Common myeloid progenitor, CD34-positive (primary cell): Measurements from ENCODE around the gene PAPLN.

Source experiments
- CTCF ChIA-PET: fragments of 350-600 bp; sonication (Branson Sonifier 250); formaldehyde crosslinking; loops from one replicate; lab custom pipeline; 2021; ENCODE audit warnings: antibody characterized with exemption; lab: Charles Lee
- POLR2A ChIA-PET: fragments of 350-600 bp; sonication (Branson Sonifier 250); formaldehyde crosslinking; loops from one replicate; lab custom pipeline; 2021; ENCODE audit warnings: antibody characterized with exemption; lab: Charles Lee
- DNase-seq, 3 donors: peaks; one replicate each; pipeline versions ENCODE4 v3.0.0 to v3.0.0-alpha.2; 2013
- H3K27ac ChIP-seq, 2 experiments: 1 replicate in 1 of 2; 2 replicates in 1 of 2; pipeline ENCODE4 v1.7.0; 2013; ENCODE audit warnings: inconsistent platforms in 2 of 2, low read length in 2 of 2, mild to moderate bottlenecking in 2 of 2, low read depth in 1 of 2, moderate library complexity in 1 of 2; ENCODE audit not compliant: severe bottlenecking in 2 of 2, insufficient read depth in 1 of 2, poor library complexity in 1 of 2
- H3K27me3 ChIP-seq, 5 experiments: replicated peaks in 2 of 5; 1 replicate in 3 of 5; 2 replicates in 2 of 5; pipeline versions ENCODE4 v1.6.1 to v1.7.0; 2013; ENCODE audit warnings: low read length in 4 of 5, mild to moderate bottlenecking in 2 of 5, moderate library complexity in 2 of 5, inconsistent platforms in 1 of 5; ENCODE audit not compliant: insufficient read depth in 5 of 5, control insufficient read depth in 4 of 5
- H3K36me3 ChIP-seq, 4 experiments: 1 replicate in 2 of 4; 2 replicates in 2 of 4; pipeline versions ENCODE4 v1.6.1 to v1.7.0; 2013; ENCODE audit warnings: low read length in 3 of 4, control low read depth in 1 of 4, mild to moderate bottlenecking in 1 of 4; ENCODE audit not compliant: control insufficient read depth in 4 of 4, insufficient read depth in 4 of 4
- H3K4me1 ChIP-seq, 4 experiments: 1 replicate in 3 of 4; 2 replicates in 1 of 4; pipeline versions ENCODE4 v1.6.1 to v1.7.1; 2013; ENCODE audit warnings: low read length in 3 of 4, mild to moderate bottlenecking in 3 of 4, control low read depth in 1 of 4, inconsistent platforms in 1 of 4, moderate library complexity in 1 of 4; ENCODE audit not compliant: control insufficient read depth in 4 of 4, insufficient read depth in 4 of 4; ENCODE audit errors: control extremely low read depth in 1 of 4
- H3K4me3 ChIP-seq, 7 experiments: 1 replicate in 4 of 7; 2 replicates in 3 of 7; pipeline versions ENCODE4 v1.5.1 to v1.7.0; 2013; ENCODE audit warnings: mild to moderate bottlenecking in 7 of 7, low read length in 6 of 7, moderate library complexity in 6 of 7, inconsistent platforms in 2 of 7, low read depth in 2 of 7, control low read depth in 1 of 7; ENCODE audit not compliant: insufficient read depth in 4 of 7, control insufficient read depth in 1 of 7; ENCODE audit errors: extremely low read depth in 1 of 7
- H3K9me3 ChIP-seq, 5 experiments: 1 replicate in 4 of 5; 2 replicates in 1 of 5; pipeline versions ENCODE4 v1.6.1 to v1.7.1; 2013; ENCODE audit warnings: low read length in 4 of 5, mild to moderate bottlenecking in 2 of 5, inconsistent platforms in 1 of 5, low read depth in 1 of 5, moderate library complexity in 1 of 5; ENCODE audit not compliant: control insufficient read depth in 4 of 5, insufficient read depth in 2 of 5; ENCODE audit errors: control extremely low read depth in 1 of 5
- WGBS: methylation state at CpG from one replicate; pipeline ENCODE4 v1.1.5; 2013; ENCODE audit not compliant: insufficient coverage; 5-methylcytosine and 5-hydroxymethylcytosine counted together

PAPLN gene

GRCh38 chr14:73249564-73250316 lies 12.4 kb downstream of the PAPLN start:
- Histone ChIP-seq H3K27me3 (peaks cover 0 to 3% (median 0%) of the 10 kb centered on the region in 5 experiments), H3K4me3 (no peak overlapping the region), H3K9me3 (no peaks in the 10 kb centered on the region), H3K36me3 (no peaks in the 10 kb centered on the region), H3K27ac (no peak overlapping the region), H3K4me1 (peaks cover 2 to 20% (median 17%) of the 10 kb centered on the region in 4 experiments)
- POLR2A ChIA-PET, result interaction anchor here (0.6 kb wide), 1 partner anchor 14 kb away, joined by 3 read pairs; no protein-coding TSS in a partner anchor
- no peak for DNase-seq
- CTCF ChIA-PET, result no interaction called here
- 84% methylated on average over 10 of the region's 13 CpGs for WGBS

GRCh38 chr14:73250317-73250713 lies 13.0 kb downstream of the PAPLN start:
- Histone ChIP-seq H3K27ac (no peak overlapping the region), H3K4me1 (peaks cover 0 to 14% (median 11%) of the 10 kb centered on the region in 4 experiments), H3K36me3 (no peaks in the 10 kb centered on the region), H3K27me3 (peaks cover 0 to 3% (median 0%) of the 10 kb centered on the region in 5 experiments), H3K9me3 (no peaks in the 10 kb centered on the region), H3K4me3 (no peak overlapping the region)
- ChIA-PET CTCF (no interaction called here), POLR2A (interaction anchor here (0.6 kb wide), 1 partner anchor 14 kb away, joined by 3 read pairs; no protein-coding TSS in a partner anchor)
- no peak for DNase-seq
- WGBS, result 98% methylated on average over 6 of the region's 11 CpGs

- Histone ChIP-seq H3K9me3 (no peaks in the 10 kb centered on the region), H3K4me3 (no peak overlapping the region), H3K27me3 (no peaks in the 10 kb centered on the region), H3K27ac (no peak overlapping the region), H3K36me3 (no peaks in the 10 kb centered on the region), H3K4me1 (peaks cover 0 to 8% (median 5%) of the 10 kb centered on the region in 4 experiments)
- 98% methylated on average over 27 of the region's 27 CpGs for WGBS
- ChIA-PET CTCF (no interaction called here), POLR2A (no interaction called here)
- no peak for DNase-seq
These were observed 13.6 kb downstream of the PAPLN start for GRCh38 chr14:73250781-73251500.

GRCh38 chr14:73251516-73252215 lies 14.4 kb downstream of the PAPLN start:
- no peaks in the 10 kb centered on the region for H3K36me3 ChIP-seq
- CTCF ChIA-PET, result no interaction called here
- no peaks in the 10 kb centered on the region for H3K9me3 ChIP-seq
- no peak overlapping the region for H3K27ac ChIP-seq
- POLR2A ChIA-PET, result no interaction called here
- WGBS, result 98% methylated on average over 20 of the region's 30 CpGs
- DNase-seq, result no peak
- H3K27me3 ChIP-seq, result no peaks in the 10 kb centered on the region
- no peak overlapping the region for H3K4me3 ChIP-seq
- peaks cover 0 to under 1% (median under 1%) of the 10 kb centered on the region in 4 experiments for H3K4me1 ChIP-seq

- H3K36me3 ChIP-seq, result no peaks in the 10 kb centered on the region
- 96% methylated on average over 27 of the region's 29 CpGs for WGBS
- H3K4me1 ChIP-seq, result no peaks in the 10 kb centered on the region
- no peak overlapping the region for H3K27ac ChIP-seq
- DNase-seq, result no peak
- ChIA-PET POLR2A (interaction anchor here (0.6 kb wide), 1 partner anchor 54 kb away, joined by 4 read pairs; no protein-coding TSS in a partner anchor), CTCF (no interaction called here)
- no peaks in the 10 kb centered on the region for H3K27me3 ChIP-seq
- no peak overlapping the region for H3K4me3 ChIP-seq
- H3K9me3 ChIP-seq, result no peaks in the 10 kb centered on the region
These were observed 15.4 kb downstream of the PAPLN start for GRCh38 chr14:73252491-73253322.

- Histone ChIP-seq H3K27ac (no peak overlapping the region), H3K36me3 (no peaks in the 10 kb centered on the region), H3K4me1 (no peaks in the 10 kb centered on the region), H3K9me3 (no peaks in the 10 kb centered on the region), H3K4me3 (no peak overlapping the region), H3K27me3 (no peaks in the 10 kb centered on the region)
- CTCF ChIA-PET, result no interaction called here
- over 99% methylated on average over 10 of the region's 10 CpGs for WGBS
- POLR2A ChIA-PET, result interaction anchor here (0.6 kb wide), 1 partner anchor 55 kb away, joined by 4 read pairs; no protein-coding TSS in a partner anchor
- no peak for DNase-seq
These were observed 16.0 kb downstream of the PAPLN start for GRCh38 chr14:73253323-73253610.
